HG02973 (cell line): ENCODE measurements around the gene CDH20.

ENCODE experiments used
- ATAC-seq: cut with Tn5 transposase; IDR thresholded peaks from one replicate; pipeline ENCODE4 v1.9.1; 2021; ENCODE audit warnings: moderate library complexity; ENCODE audit not compliant: unreplicated experiment

CDH20 gene

GRCh38 chr18:61503688-61504087 is 170.5 kb downstream of the CDH20 start:
- no peak for ATAC-seq

GRCh38 chr18:61528961-61529360 is 195.7 kb downstream of the CDH20 start:
- ATAC-seq: no peak

GRCh38 chr18:61530681-61531080 is 197.5 kb downstream of the CDH20 start:
- no peak for ATAC-seq

GRCh38 chr18:61531182-61531581 is 198.0 kb downstream of the CDH20 start:
- no peak for ATAC-seq

- no peak for ATAC-seq
Observed at GRCh38 chr18:61531891-61532290, 198.7 kb downstream of the CDH20 start.

- no peak for ATAC-seq
Observed at GRCh38 chr18:61535401-61535800, 202.2 kb downstream of the CDH20 start.

GRCh38 chr18:61541673-61542072 is 208.4 kb downstream of the CDH20 start:
- ATAC-seq: no peak

GRCh38 chr18:61542596-61542995 is 209.4 kb downstream of the CDH20 start:
- ATAC-seq: no peak

GRCh38 chr18:61543518-61543917 is 210.3 kb downstream of the CDH20 start:
- no peak for ATAC-seq

GRCh38 chr18:61544178-61544577 is 210.9 kb downstream of the CDH20 start:
- ATAC-seq: no peak

- no peak for ATAC-seq
Observed at GRCh38 chr18:61545281-61546245, 212.3 kb downstream of the CDH20 start.

- no peak for ATAC-seq
Observed at GRCh38 chr18:61546590-61546989, 213.4 kb downstream of the CDH20 start.

- no peak for ATAC-seq
Observed at GRCh38 chr18:61549416-61549815, 216.2 kb downstream of the CDH20 start.

GRCh38 chr18:61549889-61550288 is 216.7 kb downstream of the CDH20 start:
- ATAC-seq: no peak

GRCh38 chr18:61551586-61551985 is 218.4 kb downstream of the CDH20 start:
- ATAC-seq: peak; percentile 59

- ATAC-seq: no peak
Observed at GRCh38 chr18:61553045-61553659, 219.9 kb downstream of the CDH20 start.

- ATAC-seq: peak; percentile 64
Observed at GRCh38 chr18:61554117-61554776, 221.0 kb downstream of the CDH20 start.

- no peak for ATAC-seq
Observed at GRCh38 chr18:61554946-61555361, 221.7 kb downstream of the CDH20 start.

- ATAC-seq: no peak
Observed at GRCh38 chr18:61556316-61556715, 223.1 kb downstream of the CDH20 start.

GRCh38 chr18:61556862-61557261 is 223.6 kb downstream of the CDH20 start:
- ATAC-seq: no peak

GRCh38 chr18:61569176-61569892 is 236.1 kb downstream of the CDH20 start:
- ATAC-seq: no peak
